Activated CD4-positive, alpha-beta T cell treated with anti-CD3 and anti-CD28 coated beads, Interleukin-2, Interleukin-4, amounts not matched to agents 100 ng/mL and 50 ng/mL, durations not matched to agents 16 hours and 8 hours (primary cell): Measurements from ENCODE around the gene CTIF.

Source experiments
- DNase-seq: peaks from one replicate; pipeline ENCODE4 v3.0.0-alpha.2; 2020; ENCODE audit warnings: low spot score

CTIF gene

DNA sequence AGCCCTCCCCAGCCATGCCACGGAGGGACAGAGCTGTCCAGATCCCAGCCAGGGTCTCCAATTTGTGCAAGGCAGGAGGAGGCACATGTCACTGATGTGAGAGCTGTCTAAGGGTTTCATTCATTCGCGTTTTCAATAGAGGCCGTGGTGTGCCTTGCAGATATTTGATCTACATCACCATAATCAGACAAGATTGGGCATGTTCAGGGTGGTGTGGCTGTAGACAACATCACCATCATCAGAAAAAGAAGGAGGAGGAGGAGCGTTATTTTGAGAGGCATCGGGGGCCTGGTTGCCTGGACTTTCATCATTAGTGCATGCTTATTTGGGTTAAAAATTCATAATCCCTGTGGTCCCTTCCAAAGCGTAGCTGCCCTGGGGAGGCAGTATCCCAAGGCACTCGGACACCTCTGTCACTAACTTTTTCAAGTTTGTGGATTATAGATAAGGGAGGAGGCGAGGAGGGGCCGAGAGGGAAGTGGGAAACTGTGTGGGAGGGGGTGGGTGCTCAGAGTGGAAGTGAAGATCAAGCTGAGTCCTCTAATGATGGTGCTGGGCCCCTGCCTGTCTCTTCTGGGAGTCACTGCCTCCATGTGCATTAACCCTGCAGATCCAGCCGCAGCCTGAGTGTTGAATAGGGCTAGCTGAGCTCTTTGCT is 194.1 kb downstream of the CTIF start:
- DNase-seq, result no peak

DNA sequence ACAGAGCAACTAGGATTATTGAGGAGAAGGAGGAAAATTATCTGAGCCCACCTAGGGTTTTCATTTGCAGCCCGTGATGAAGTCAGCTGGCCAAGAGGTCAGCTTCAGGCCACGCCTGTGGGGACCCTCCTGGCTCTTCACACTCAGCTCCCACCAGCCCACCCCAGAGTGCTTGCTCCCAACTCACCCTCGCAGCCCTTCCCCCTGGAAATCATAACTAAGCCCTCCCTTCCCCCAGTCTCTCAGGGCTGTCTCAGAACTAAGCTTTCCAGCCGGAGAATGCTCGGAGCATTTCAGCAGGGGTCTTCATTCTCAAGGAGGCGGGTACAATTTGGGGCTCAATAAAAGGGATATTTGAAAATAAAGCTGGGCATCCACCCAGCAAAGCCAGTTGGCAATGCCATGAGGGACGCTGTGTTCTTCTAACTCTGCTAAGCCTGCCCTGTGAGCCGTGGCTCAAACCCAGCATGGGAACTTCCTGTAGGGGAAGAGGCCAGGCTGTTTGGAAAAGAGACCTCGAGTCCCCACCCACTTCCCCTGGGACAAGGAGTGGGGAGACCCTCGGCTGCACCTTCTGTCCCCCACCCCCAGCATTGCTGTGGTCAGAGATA is 194.9 kb downstream of the CTIF start:
- no peak for DNase-seq

DNA sequence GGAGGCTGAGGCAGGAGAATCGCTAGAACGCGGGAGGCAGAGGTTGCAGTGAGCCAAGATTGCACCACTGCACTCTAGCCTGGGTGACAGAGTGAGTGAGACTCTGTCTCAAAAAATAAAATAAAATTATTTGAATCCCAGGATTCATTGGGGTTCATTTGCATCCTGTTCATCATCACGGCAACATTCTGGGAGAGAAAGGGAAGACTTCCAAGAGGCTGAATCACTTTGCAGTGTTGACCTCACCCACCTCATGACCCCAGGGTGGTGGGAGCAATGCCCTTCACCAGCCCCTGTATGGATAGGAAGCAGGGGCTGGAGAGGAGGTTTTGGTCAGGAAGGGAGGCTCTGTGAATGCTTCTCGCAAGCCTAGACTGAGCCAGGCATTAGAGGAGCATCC is 195.6 kb downstream of the CTIF start:
- no peak for DNase-seq

DNA sequence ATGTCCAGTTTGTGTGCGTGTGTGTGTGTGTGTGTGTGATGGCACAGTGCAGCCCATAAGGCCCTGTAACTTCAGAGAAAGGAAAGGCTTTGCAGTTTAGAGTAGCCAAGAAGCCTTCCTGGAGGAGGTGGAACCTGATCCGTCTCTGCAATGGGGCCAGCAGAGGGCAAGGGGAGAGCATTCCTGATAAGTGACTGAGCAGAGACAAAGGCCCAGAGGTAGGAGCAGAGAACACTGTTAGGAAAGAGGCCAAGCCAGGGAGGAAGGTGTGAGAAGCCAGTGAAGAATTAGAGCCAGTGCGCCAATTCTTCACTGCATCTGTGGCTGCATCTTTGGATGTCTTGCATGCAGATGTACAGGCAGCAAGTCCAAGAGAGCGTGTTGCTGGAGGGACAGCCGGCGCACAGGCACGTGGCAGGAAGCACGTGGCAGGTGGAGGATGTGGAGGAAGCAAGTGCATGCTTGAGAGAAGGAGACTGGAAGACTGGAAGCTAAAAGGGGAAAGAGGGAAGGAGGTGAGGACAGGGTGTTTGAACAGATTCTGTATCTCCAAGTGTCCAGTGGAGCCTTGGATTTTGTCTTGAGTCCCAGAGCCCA is 196.3 kb downstream of the CTIF start:
- DNase-seq, result no peak

DNA sequence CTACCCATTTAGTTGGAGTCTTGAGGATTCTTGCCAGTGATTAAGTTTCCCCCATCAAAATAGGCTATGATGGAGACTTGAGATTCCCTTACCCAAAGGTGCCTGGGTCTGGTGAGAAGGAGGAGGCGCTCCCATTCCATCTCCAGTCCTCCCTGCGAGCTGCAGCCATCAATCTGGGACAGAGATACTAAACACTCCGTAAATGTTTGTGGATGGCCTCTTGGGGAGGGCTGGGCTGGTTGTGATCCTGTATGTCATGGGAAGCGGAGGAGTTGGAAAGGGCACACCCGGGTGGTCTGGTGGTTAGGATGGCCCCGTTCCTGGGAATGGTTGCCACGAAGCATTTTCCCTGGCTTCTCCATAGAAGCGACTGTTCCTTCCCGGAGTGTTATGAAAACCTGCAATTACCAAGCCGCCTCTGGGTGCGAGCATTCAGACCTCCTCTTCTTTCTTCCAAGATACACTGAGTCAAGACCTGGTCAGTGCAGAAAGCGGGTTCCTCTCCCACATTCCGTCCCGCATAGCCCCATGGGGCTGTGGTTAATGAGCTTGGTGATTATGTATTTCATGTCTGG is 196.9 kb downstream of the CTIF start:
- no peak for DNase-seq

DNA sequence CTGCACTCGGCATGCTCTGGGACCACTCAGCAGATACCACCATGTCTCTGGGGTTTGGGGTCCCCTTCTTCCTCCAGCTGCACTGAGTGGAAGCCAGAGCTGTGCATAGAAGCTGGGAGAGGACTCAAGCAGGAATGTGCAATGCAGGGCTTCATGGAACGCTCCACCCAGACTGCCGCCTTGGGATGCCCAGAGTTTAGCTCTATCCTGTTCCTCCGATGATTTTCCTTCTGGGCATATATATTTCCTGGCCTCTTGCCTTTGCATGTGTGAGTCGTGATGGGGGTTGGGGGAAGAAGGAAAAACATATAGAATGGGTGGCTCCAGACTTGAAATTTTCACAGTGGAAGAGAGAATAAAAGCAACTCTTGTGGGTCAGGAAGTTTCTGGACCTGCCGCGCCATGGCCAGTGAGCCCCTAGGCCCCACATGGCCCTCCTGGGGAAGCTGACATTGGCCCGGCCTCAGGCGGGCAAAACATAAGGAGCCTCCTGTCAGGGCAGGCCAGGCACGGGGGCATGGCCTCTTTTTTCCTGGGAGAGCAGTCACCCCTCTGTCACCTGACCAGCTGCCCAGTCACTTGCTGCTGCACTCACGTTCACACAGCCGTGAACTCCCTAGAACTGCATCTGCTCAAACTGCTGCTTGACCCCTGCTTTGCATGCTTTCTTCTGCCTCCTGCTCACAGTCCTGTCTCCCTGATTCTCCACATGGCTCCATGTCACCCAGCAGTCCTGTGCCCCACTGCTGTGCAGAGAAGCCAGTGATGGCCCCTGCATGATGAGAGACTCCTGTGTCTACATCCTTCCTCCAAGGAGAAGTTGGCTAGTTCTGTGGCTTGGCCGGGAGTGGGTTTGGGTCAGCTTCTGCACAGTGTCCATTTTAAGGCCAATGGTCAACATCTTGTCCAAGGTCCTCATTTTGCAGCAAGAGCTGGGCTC is 197.8 kb downstream of the CTIF start:
- no peak for DNase-seq

DNA sequence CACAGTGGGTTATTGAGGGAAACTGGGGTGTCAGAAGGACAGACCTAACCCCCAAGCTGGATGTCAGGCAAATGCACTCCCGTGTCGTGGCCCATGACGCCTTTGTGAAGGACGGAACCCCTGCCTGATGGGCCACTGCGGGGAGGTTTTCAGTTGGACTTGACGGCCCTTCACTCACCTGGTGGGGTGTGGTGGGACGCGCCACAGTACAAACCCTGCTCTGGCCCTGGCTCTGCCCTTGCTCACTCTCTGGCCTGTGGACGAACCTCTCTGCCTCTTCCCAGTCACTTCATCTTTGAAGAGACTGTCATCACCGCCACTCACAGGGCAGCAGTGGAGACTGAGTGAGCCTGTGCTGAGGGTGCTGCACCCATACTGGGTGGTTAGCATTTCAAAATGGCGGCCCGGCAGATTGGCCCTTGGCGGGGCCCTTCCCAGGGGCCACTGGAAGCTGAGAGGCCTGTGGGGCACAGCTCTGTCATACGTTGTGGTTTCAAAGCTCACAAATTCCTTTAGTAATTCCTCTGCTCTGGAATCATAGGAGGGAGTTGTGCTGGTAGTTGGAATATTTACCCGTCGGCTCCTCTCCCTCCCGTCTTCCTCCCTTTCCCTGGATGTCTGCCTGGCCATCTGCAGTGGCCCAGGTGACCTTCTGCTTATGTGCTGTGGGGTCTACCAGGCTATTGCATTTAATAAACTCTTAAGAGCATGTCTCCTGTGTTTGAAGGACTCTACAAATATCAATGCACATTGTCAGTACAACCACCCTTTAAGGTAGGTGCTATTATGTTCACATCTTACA is 200.6 kb downstream of the CTIF start:
- DNase-seq, result no peak

DNA sequence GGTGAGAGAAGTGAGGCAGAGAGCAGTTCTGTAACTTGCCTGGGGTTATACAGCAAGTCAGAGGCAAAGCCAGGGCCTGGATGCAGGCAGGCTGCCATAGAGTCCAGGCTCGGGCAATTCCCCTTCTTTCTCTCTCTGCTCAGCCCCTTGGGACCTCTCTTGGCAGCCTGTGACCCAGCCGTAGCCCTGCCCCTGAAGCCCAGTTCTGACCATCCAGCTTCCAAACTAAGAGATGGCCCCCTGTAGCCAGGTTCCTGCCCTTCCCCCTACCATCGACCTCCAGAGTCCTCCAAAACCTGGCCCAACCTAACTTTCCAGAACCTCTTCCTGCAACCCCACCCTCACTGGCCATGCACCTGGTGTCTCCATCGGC is 201.2 kb downstream of the CTIF start:
- DNase-seq, result no peak

DNA sequence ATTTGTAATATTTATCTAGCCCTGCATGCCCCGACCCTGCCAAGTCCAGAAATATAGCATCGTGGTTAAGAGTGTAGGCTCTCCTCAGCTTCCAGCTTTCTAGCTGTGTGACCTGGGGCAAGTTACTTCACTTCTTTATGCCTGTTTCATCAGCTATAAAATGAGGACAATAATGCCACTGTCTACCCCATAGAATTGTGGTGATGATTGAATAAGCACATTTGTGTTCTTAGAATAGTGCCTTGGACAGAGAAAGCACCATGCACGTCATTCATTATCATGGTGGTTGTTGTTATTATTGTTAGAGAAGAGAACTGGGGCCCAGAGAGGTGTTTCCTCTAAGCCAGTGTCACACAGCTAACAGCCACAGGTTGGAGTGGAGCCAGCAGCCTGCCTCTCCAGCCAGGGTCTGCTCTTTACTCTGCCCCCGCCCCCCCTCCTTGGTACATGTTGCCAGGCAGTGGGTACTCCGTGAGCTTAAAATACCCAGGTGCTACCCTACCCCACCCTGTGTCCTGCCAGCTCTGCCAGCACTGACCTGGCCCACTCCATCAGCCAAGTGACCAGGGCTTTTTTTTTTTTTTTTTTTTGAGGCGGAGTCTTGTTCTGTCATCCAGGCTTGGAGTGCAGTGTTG is 202.1 kb downstream of the CTIF start:
- no peak for DNase-seq

DNA sequence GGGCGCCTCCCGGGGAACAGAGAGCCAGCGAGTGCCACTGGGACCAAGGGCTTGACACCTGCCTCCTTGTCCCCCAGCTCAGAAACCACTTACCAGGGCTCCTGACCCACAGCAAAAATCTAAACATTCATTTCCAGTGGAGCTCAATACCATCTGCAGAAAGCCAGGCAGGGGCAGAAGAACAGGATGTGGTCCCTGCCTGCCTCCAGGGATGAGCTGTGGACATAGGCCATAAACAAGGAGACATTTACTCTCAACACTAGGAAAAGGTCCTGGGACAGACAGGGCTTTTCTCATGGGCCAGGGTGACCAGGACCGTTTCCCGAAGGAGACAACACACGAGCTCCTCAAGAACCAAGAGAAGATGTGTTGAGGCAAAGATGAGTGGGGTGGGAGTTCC is 203.0 kb downstream of the CTIF start:
- no peak for DNase-seq

DNA sequence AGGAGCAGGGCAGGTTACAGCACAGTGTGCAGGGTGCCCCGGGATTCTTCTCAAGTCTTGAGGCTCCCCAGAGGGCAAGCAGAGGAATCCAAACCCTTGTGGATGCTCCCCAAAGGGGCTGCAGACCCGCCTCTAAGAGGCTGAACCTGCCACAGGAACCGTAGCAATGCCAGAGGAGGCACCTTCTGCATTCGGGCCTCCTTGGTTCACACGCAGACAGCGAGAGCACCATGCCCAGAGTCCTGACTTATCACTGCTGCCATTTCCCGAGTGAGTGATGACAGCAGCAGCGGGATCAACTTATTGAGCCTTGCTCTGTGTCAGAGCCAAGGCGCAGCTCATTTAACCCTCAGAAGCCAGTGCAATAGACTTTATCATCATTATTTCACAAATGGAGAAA is 203.5 kb downstream of the CTIF start:
- no peak for DNase-seq

DNA sequence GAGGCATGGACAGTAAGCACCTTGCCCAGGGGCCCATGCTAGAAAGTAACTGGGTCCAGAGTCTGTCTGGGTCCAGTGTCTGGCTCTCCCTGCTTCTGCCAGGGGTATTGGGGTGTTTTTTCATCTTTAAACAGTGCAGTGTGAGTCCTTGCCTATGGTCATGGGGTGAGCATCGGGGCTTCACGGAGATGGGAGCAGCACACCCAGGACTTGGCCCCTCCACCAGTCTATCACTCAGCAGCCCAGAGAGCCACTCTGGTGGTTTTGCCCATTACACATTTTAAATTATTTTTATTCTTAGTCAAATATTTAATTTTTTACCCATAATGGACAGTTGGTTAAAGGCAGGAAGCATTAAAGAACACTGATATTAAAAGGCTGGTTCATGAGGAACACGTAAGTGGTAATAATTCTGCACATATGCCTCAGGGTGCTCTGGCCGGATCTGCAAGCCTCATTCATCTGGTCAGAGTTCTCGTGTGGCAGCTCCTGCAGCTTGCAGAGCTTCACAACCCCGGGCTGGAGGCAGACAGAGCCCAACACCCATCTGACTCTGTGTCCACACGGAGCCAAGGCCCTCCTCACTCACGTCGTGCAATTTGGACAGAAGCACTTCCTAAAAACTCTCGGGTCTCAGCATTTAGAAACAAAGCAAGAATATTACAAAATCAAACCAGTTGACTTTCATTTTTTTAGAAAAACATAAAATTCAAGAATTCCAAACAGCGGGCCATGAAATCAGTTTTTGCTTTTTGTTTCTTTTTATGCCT is 204.1 kb downstream of the CTIF start:
- DNase-seq, result no peak

DNA sequence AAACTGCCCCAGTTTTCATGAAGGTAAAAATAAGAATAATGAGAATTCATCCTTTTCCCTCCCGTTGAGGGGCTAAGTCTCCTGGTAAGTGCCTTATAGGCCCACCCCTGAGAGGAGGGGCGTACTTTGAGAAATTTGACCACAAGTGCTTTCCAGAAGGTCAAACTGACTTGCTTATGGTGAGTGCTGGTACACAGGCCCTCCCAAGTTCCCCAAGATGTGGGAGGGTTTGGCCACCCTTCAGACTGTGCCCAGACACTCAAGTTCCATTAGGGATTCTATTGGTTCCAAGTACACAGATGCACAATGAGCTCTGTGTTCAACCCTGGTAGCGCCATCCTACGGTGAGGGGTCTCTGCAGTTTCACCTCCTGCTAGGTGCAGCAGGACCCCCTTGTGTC is 205.1 kb downstream of the CTIF start:
- DNase-seq, result no peak

DNA sequence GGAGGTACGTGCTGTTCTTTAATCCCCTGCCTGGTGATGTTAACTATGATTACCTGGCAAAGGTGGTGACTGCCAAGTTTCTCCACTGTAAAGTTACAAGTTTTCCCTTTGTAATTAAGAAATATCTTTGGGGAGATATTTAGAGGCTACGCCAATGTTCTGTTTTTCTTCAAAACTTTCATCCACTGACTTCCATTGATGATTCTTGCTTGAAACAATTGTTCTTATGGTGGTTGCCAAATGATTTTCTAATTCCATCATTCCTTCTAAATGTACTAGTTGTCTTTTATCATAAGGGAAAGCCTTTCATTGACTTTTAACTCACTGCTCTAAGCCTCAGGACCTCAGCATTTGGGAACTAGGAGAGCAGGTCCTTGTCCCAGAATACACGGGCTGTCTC is 206.5 kb downstream of the CTIF start:
- no peak for DNase-seq

DNA sequence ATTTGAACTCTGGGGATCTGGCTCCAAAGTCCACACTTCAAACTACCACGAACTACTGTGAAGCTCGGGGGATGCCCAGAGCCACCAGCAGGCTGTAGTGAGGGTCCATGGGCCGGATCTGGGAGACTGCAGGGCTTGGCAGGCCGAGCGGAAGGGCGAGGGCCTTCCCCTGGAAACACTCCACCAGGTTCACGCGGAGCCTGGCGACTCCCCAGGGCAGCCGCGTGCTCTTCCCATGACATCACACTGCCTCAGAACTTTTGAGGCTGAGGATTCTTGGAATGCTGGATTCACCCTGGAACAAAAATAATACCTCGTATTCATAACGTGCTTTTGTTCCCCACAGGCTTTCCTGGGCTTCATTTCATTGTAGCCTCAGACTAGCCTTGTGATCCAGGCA is 210.9 kb downstream of the CTIF start:
- no peak for DNase-seq

DNA sequence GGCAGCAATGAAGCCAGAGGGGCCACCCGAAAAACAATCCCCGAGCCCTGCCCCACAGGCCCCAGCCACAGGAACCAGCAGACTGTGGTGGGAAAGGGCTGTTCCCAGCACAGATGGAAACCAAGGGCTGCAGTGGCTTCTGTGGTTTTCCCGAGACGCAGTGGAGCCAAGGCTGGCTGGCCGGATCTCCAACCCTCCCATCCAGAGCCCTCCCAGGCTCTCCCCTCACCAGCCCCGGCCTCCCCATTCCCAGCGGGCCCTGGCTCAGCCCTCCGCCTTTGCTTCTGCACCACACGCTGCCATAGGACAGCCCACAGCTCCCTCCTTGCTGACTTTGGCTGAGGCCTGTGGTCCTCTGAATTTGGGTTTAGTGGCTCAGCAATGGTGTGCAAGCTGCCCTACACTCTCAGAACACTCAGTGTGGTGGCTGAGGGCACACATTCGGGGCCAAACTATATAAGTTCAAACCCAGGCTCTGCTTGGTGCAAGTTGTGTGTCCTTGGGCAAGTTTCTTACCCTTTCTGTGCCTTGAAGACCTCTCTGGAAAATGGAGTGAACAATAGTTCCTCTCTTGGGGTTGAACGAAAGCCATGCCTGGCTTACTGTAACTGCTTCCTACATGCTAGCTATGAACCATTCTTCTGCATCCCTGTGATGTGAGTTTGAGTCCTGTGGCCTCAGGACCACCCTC is 211.8 kb downstream of the CTIF start:
- no peak for DNase-seq

DNA sequence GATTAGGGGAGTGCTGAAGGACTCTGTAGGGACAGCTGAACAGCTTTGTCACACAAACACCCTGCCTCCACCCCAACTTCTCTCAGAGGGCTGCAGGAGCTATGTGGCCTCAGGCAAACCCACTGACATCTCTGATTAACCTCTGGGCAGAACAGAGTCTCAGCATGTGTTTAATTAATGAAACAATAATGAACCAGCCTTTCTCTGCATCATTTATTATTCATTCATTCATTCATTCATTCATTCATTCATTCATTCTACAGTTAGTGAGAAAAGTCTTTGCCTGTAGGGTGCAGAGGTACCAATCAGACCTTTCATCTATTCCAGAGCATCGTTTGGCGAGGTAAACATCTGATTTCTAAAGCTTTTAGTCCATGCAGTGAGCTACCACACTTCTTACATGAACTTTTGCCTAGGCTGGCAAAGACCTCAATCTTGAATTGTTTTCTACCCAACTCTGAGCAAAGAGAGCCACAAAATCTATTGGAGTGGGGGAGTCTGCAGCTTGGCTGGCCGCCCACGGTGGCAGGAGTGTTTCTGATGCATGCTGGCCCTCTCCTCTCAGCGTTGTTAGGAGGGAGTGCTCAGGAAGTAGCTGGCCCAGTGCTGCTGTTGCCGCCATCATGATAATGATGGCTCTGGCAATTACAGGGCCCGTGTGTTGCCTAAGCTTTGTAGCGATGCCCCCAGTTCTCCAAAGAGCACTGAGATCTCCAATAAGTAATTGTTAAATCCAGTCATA is 213.1 kb downstream of the CTIF start:
- no peak for DNase-seq

DNA sequence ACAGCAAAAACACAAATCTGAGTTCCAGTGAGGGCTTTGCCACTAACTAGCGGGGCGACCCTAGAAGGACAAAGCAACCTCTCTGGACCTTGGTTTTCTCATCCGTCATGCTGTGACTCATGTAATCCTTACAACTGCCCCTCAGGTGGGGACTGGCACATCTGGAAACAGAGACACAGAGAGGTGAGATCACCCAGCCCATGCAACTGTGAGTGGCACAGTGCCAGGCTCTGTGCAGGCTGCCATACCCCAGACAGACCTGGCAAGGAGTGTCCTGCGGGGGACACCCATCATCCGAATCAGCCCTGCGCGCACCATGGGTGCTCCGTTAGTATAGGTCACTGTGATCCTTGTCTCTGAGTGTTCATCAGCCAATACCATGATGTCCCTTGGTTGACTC is 213.6 kb downstream of the CTIF start:
- no peak for DNase-seq

DNA sequence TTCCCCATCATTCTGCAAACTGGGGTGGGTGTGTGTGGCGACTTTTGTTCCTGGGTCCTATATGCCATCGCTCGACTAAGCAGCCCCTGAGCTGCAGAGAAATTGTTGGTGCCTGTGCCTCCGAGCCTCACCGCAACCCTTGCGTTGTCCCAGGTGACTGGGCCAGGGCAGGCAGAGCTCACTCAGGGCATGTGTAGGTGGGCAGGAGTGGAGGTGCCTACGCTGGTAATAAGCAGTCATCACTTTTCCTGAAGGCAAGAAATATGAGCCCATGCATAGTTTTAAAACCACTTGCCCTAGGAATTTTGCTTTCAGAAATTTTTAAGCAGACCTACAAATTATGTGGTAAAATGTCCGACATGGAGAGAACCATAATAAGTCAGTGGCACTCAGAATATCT is 214.1 kb downstream of the CTIF start:
- no peak for DNase-seq
